DLD1 (cell line): ENCODE data around the gene SPAST.
"Not testable (repeated sequence)": the region's sequence is repeated elsewhere in the genome, so short reads cannot be mapped to it uniquely, and the experiment has no call there.

Experiments used
- in situ Hi-C: cut with HindIII; loops from 2 replicates; pipeline ENCODE4 v1.10.0; 2017; ENCODE audit warnings: low sequenced_read_pairs

SPAST gene, protein sequence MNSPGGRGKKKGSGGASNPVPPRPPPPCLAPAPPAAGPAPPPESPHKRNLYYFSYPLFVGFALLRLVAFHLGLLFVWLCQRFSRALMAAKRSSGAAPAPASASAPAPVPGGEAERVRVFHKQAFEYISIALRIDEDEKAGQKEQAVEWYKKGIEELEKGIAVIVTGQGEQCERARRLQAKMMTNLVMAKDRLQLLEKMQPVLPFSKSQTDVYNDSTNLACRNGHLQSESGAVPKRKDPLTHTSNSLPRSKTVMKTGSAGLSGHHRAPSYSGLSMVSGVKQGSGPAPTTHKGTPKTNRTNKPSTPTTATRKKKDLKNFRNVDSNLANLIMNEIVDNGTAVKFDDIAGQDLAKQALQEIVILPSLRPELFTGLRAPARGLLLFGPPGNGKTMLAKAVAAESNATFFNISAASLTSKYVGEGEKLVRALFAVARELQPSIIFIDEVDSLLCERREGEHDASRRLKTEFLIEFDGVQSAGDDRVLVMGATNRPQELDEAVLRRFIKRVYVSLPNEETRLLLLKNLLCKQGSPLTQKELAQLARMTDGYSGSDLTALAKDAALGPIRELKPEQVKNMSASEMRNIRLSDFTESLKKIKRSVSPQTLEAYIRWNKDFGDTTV

GRCh38 chr2:32063310-32064020 is at the start of gene SPAST:
SPAST (plus strand) TSS chr2:32063556; CDS start chr2:32063832, 276 bp downstream.
- in situ Hi-C loops = no loop called here

DNA sequence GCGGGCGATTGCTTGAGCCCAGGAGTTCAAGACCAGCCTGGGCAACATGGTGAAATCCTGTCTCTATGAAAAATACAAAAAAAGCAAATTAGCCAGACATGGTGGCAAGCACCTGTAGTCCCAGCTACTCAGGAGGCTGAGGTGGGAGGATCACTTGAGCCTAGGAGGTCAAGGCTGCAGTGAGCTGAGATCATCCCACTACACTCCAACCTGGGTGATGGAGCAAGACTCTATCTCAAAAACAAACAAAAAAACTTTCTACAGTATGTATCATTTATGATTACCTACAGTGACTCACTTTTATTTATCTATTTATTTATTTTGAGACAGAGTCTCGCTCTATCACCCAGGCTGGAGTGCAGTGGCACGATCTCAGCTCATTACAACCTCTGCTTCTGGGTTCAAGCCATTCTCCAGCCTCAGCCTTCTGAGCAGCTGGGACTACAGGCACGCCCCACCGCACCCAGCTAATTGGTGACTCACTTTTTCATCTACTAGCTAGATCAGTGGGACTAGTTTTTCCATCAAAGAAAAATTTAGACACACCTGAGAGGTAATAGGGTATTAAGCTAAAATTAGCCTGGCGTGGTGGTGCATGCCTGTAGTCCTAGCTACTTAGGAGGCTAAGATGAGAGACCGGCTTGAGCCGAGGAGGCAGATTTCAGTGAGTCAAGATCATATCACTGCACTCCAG is 44.4 kb upstream of the SPAST start:
- in situ Hi-C loops = not testable (repeated sequence)

DNA sequence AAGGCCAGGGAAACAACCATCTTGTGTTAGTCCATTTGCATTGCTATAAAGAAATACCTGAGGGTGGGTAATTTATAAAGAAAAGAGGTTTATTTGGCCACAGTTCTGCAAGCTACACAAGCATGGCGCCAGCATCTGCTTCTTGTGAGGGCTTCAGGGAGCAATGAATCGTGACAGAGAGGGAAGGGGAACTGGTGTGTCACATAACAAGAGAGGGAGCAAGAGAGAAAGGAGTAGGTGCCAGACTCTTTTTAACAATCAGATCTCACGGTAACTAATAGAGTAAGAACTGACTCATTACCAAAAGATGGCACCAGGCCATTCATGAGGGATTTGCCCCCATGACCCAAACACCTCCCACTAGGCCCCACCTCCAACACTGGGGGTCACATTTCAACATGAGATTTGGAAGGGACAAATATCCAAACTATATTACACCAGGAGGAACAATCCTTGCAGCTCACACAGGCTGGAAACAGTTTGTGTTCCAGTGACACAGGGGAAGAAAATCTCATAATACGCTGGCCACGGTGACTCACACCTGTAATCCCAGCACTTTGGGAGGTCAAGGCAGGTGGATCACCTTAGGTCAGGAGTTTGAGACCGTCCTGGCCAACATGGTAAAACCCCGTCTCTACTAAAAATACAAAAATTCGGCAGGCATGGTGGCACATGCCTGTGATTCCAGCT is 29.0 kb upstream of the SPAST start:
- in situ Hi-C loops = not testable (repeated sequence)

DNA sequence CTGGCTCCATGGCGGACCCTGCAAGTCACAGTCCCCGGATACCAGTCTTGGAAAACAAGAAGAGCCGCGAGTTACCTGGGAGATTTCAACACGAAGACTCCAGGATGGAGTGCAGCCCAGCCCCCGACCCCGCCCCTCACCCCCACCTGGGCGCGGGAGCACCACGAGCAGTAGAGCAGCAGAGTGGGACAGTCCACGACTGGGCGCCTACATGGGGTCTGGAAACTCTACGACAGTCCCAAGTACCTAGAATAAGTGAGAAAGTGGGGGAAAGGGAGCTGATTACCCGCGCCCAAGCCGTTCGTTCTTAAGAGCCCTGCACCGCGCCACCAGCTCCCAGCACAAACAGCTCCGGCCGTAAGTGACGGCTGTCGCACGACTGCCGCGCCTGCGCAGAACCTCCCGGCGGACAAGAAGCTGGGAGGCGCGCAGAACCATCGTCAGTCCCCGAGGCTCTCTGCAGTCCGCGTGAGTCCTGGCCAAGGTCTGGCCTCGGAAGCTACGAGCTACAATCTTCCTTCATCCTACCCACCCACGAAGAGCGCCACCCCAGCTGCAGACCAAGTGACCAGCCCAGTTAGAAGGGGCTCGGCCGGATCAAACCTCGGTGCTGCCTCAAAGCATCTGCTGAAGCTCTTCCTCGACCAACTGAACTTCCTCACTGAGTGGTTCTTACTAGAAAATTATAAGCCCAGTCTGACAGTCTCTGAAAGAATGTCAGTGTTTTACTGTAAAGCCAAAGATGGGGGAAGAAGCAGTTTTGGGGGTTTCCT is 23.7 kb upstream of the SPAST start, which contains the start of gene DPY30:
Gene DPY30, minus strand, starts transcription at position 359 of the 773 bp plus-strand sequence. Its CDS starts 349 bp downstream, at position 10.
- in situ Hi-C loops = no loop called here

DNA sequence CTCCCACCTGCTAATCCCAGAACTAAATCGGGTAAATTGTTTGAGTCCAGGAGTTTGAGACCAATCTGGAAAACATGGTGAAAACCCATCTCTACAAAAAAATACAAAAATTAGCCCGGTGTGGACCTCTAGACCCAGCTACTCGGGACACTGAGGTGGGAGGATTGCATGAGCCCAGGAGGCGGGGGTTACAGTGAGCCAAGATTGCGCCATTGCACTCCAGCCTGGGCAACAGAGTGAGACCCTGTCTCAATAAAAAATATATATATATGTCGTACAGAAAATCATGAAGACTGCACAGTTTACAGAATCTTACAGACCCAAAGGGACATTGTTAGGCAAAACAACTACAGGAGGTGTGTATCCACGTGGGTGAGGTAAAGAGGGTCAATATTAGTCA is 19.8 kb upstream of the SPAST start:
- in situ Hi-C loops = no loop called here

- in situ Hi-C loops = no loop called here
Measured at GRCh38 chr2:32051836-32052439, 11.4 kb upstream of the SPAST start.

DNA sequence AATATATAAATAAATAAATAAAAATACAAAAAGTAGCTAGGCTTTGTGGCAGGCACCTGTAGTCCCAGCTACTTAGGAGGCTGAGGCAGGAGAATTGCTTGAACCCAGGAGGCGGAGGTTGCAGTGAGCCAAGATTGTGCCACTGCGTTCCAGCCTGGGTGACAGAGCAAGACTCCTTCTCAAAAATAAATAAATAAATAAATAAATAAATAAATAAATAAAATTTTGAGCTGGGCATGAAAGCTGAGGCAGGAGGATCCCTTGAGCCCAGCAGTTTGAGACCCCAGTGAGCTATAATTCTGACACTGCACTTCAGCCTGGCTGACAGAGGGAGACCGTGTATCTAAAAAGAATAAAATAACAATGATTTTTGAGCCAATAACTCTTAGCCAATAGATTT is 8.8 kb upstream of the SPAST start:
- in situ Hi-C loops = not testable (repeated sequence)

DNA sequence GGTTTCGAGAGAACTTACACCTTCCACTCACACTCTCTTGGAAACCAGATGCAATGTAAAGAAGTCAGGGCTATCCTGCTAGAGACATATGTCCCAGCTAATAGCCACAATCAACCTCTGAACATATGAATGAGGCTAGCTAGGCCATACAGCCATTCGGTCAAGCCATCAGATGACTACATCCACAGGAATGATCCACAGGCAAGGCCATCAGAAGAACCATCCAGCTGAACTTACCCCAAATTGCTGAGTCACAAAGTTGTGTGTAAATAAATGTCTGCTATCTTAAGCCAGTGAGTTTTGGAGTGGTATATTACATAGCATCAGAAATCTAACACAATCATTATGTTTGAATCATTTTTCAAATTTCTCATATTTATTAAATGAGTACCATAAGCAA is 5.2 kb upstream of the SPAST start:
- in situ Hi-C loops = no loop called here

GRCh38 chr2:32060266-32060665 is 3.1 kb upstream of the SPAST start:
- in situ Hi-C loops = no loop called here

- in situ Hi-C loops = no loop called here
Measured at GRCh38 chr2:32061430-32061829, 1.9 kb upstream of the SPAST start.

- in situ Hi-C loops = no loop called here
Measured at GRCh38 chr2:32061973-32062861, 1.1 kb upstream of the SPAST start.

DNA sequence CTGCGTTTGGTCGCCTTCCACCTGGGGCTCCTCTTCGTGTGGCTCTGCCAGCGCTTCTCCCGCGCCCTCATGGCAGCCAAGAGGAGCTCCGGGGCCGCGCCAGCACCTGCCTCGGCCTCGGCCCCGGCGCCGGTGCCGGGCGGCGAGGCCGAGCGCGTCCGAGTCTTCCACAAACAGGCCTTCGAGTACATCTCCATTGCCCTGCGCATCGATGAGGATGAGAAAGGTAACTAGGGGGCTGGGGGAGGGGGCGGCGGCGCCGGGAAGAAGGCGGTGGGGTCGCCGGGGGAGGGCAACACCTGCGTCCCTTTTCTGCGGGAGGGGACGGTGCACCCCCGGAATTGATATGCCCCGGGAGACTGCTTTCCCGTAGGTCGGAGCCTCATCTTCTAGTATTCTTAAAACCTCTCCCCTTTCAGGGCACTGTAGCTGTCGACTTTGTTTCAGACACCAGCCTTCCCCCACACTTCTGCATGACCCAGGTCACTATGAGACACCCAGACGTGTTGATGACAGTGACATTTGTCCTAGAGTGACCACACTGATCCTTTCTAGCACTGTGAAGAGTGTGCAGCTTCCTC is 755 bp downstream of the SPAST start:
- in situ Hi-C loops = no loop called here

GRCh38 chr2:32064713-32065112 is 1.4 kb downstream of the SPAST start:
- in situ Hi-C loops = no loop called here

DNA sequence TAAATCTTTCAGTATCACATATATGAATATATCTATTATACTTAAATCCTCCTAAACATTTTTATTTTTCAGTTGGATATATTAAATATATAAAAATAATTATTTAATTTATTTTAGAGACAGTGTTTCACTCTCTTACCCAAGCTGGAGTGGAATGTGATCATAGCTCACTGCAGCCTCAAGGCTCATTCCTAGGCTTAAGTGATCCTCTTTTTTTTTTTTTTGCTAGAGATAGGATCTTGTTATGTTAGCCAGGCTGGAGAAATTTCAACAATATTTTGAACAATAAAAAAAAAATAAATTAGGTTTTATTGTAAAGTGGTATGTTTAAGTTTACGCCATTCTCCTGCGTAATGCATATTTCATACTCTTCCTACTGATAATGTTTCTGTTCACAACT is 4.2 kb downstream of the SPAST start:
- in situ Hi-C loops = no loop called here

- in situ Hi-C loops = no loop called here
Measured at GRCh38 chr2:32074134-32074506, 10.8 kb downstream of the SPAST start.

- in situ Hi-C loops = no loop called here
Measured at GRCh38 chr2:32095671-32096070, 32.3 kb downstream of the SPAST start.

- in situ Hi-C loops = no loop called here
Measured at GRCh38 chr2:32108111-32108510, 44.8 kb downstream of the SPAST start.

DNA sequence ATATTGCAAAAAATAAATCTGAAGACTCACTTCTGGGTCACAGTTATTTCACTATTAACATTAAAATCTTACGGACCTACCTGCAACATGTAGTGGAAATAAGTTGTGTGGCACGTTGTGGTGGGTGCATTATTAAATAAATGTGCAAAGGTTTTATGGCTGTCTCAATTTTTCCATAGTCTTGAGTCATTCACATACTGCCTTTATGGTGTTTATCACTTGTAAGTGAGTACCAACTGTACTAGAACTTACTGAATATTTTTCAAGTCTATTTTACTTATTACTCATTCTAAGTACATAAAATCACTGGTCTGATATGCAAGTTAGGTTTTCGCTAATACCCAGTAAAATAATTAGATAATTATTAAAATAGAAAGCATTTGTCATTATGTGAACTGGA is 54.7 kb downstream of the SPAST start:
- in situ Hi-C loops = no loop called here
